ENCODE measurements around the gene NDUFA7.
"Not testable (repeated sequence)": the region's sequence is repeated elsewhere in the genome, so short reads cannot be mapped to it uniquely, and the experiment has no call there.

Gene NDUFA7

GRCh38 chr19:8322638-8322997 is 1.4 kb upstream of the NDUFA7 start:
- no peak overlapping the region for H3K27ac Mint-ChIP-seq
- H3K27me3 Mint-ChIP-seq (ENCODE audit: low read depth, poor library complexity): peaks cover 16% of the 10 kb centered on the region
- peak overlapping the region; percentile 100 for H3K4me3 Mint-ChIP-seq
- H3K9me3 Mint-ChIP-seq: peaks cover 6% of the 10 kb centered on the region
- peaks cover 5% of the 10 kb centered on the region for H3K36me3 Mint-ChIP-seq (ENCODE audit: low read depth)
- no peak for TF ChIP-seq CTCF (IDR thresholded peaks at IDR 0.05)
- no peak for DNase-seq
- H3K4me1 Mint-ChIP-seq: peaks cover 32% of the 10 kb centered on the region

DNA sequence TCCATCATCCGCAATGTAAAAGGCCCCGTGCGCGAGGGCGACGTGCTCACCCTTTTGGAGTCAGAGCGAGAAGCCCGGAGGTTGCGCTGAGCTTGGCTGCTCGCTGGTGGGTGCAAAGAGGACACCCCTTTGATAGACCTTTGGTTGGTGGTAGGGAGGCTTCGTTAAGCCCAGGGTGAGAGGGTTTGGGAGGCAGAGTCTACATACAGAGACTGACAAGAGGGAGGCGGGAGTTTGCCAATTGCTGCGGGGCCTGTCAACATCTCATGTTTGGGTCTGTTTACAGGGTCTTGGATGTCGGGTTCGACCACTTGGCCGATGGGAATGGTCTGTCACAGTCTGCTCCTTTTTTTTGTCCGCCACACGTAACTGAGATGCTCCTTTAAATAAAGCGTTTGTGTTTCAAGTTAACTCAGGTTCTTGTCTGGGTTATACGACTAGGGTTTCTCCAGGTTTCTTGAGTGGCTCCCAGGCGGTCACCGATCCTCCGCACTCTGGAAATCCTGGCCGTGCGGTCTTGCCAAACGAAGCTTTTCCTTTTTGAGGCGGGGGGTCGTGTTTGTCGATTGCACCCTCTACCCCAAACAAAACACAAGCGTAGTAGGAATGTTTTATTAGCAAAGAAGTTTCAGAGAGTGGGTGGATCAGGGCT is 937 bp upstream of the NDUFA7 start:
- no peak for TF ChIP-seq CTCF (IDR thresholded peaks at IDR 0.05)
- Mint-ChIP-seq H3K9me3 (peaks cover 5% of the 10 kb centered on the region), H3K27ac (peak overlapping the region; percentile 98), H3K27me3 (ENCODE audit: low read depth, poor library complexity) (peaks cover 11% of the 10 kb centered on the region), H3K4me1 (peaks cover 37% of the 10 kb centered on the region), H3K36me3 (ENCODE audit: low read depth) (peaks cover 5% of the 10 kb centered on the region), H3K4me3 (peak overlapping the region; percentile 100)
- no peak for DNase-seq

DNA sequence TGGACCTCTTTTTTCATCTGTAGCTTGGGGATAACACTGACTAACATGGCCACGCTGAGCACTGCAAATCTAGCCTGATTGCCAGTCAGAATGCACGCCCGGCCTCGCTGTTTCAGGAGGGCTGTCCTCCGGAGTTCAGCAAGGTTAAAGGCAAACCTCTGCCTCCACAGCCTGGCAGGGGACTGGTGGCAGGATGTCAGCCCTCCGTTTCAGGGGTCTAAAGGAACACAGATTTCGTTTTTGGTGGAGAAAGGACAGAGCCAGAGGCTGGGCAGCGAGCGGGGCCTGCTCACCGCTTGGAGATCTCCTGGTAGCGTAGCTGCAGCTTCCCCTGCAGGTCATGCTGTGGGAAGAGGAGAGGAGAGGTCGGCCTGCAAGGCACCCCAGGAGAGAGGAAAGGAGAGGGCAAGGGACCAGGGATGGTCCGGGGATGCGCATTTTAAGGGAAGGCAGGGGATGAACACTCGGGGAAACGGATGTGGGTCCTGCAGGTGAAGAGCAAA is 560 bp downstream of the NDUFA7 start:
- H3K4me3 Mint-ChIP-seq: peak overlapping the region; percentile 100
- H3K27me3 Mint-ChIP-seq (ENCODE audit: low read depth, poor library complexity): peaks cover 2% of the 10 kb centered on the region
- TF ChIP-seq CTCF (IDR thresholded peaks at IDR 0.05): no peak
- peak overlapping the region; percentile 98 for H3K27ac Mint-ChIP-seq
- DNase-seq: no peak
- peaks cover 6% of the 10 kb centered on the region for H3K36me3 Mint-ChIP-seq (ENCODE audit: low read depth)
- H3K4me1 Mint-ChIP-seq: peaks cover 40% of the 10 kb centered on the region
- H3K9me3 Mint-ChIP-seq: no peaks in the 10 kb centered on the region

GRCh38 chr19:8319807-8320520 is 1.2 kb downstream of the NDUFA7 start:
- Mint-ChIP-seq H3K4me1 (peaks cover 40% of the 10 kb centered on the region), H3K9me3 (no peaks in the 10 kb centered on the region), H3K36me3 (ENCODE audit: low read depth) (peaks cover 12% of the 10 kb centered on the region), H3K4me3 (peak overlapping the region; percentile 100), H3K27ac (peak overlapping the region; percentile 98), H3K27me3 (ENCODE audit: low read depth, poor library complexity) (no peaks in the 10 kb centered on the region)
- TF ChIP-seq CTCF (IDR thresholded peaks at IDR 0.05): no peak
- no peak for DNase-seq

DNA sequence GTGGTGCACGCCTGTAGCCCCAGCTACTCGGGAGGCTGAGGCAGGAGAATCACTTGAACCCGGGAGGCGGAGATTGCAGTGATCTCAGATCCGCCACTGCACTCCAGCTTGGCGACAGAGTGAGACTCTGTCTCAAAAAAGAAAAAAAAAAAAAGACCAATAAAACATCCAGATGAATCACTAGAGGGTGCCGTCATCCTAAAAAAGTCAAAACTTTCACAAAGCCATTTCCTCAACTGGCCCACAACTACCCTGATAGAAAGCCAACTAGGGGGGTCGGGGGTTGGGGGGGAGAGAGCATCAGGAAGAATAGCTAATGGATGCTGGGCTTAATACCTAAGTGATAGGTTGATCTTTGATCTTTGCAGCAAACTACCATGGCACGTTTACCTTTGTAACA is 2.3 kb downstream of the NDUFA7 start:
- Mint-ChIP-seq H3K4me3 (peak overlapping the region; percentile 47), H3K36me3 (ENCODE audit: low read depth) (peaks cover 19% of the 10 kb centered on the region), H3K4me1 (peaks cover 40% of the 10 kb centered on the region)
- H3K9me3 Mint-ChIP-seq; H3K27me3 Mint-ChIP-seq (ENCODE audit: low read depth, poor library complexity); DNase-seq; H3K27ac Mint-ChIP-seq: not testable (repeated sequence)

- no peak for TF ChIP-seq CTCF (IDR thresholded peaks at IDR 0.05)
- H3K36me3 Mint-ChIP-seq (ENCODE audit: low read depth): peaks cover 19% of the 10 kb centered on the region
- no peak overlapping the region for H3K4me3 Mint-ChIP-seq
- H3K27me3 Mint-ChIP-seq (ENCODE audit: low read depth, poor library complexity): no peaks in the 10 kb centered on the region
- no peaks in the 10 kb centered on the region for H3K9me3 Mint-ChIP-seq
- H3K27ac Mint-ChIP-seq: peak overlapping the region; percentile 22
- no peak for DNase-seq
- peaks cover 23% of the 10 kb centered on the region for H3K4me1 Mint-ChIP-seq
Measured at GRCh38 chr19:8316351-8317125, 4.6 kb downstream of the NDUFA7 start.

DNA sequence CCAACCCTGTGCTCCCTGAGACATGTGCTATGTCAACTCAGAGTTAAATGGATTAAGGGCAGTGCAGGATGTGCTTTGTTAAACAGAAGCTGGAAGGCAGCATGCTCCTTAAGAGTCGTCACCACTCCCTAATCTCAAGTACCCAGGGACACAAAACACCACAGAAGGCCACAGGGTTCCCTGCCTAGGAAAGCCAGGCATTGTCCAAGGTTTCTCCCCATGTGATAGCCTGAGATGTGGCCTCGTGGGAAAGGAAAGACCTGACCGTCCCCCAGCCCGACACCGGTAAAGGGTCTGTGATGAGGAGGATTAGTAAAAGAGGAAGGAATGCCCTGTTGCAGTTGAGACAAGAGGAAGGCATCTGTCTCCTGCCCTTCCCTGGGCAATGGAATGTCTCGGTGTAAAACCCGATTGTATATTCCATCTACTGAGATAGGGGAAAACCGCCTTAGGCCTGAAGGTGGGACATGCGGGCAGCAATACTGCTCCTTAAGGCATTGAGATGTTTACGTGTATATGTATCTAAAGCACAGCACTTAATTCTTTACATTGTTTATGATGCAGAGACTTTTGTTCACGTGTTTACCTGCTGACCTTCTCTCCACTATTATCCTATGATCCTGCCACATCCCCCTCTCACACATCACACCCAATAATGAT is 6.1 kb downstream of the NDUFA7 start:
- not testable (repeated sequence) for H3K4me3 Mint-ChIP-seq; DNase-seq; H3K27me3 Mint-ChIP-seq (ENCODE audit: low read depth, poor library complexity); H3K9me3 Mint-ChIP-seq; H3K27ac Mint-ChIP-seq
- Mint-ChIP-seq H3K4me1 (peaks cover 17% of the 10 kb centered on the region), H3K36me3 (ENCODE audit: low read depth) (peaks cover 30% of the 10 kb centered on the region)
